GM21529 (cell line): ENCODE data around the gene TRMT2A.

Source experiments
- ATAC-seq: cut with Tn5 transposase; IDR thresholded peaks from one replicate; pipeline ENCODE4 v1.9.1; 2021; ENCODE audit not compliant: unreplicated experiment

TRMT2A gene

GRCh38 chr22:20123366-20124082, 6.5 kb upstream of the TRMT2A start:
- no peak for ATAC-seq

- ATAC-seq, result no peak
Observed at GRCh38 chr22:20121856-20122415, 4.9 kb upstream of the TRMT2A start.

GRCh38 chr22:20118300-20119020, 1.4 kb upstream of the TRMT2A start:
- no peak for ATAC-seq

GRCh38 chr22:20117633-20118299, 740 bp upstream of the TRMT2A start:
- ATAC-seq, result peak; percentile 26

- no peak for ATAC-seq
Observed at GRCh38 chr22:20116376-20116950, 563 bp downstream of the TRMT2A start.

GRCh38 chr22:20115691-20116375, 1.2 kb downstream of the TRMT2A start, which contains the start of gene RANBP1:
Gene RANBP1, plus strand, starts transcription at chr22:20116104. Its CDS starts 81 bp downstream, at chr22:20116185.
- ATAC-seq, result no peak

GRCh38 chr22:20114506-20115475, 2.2 kb downstream of the TRMT2A start:
- no peak for ATAC-seq

- ATAC-seq, result no peak
Observed at GRCh38 chr22:20113551-20114310, 3.3 kb downstream of the TRMT2A start.

GRCh38 chr22:20112623-20113511, 4.2 kb downstream of the TRMT2A start:
- ATAC-seq, result no peak

GRCh38 chr22:20111689-20112622, 5.1 kb downstream of the TRMT2A start:
- ATAC-seq, result no peak

GRCh38 chr22:20111045-20111688, 5.9 kb downstream of the TRMT2A start:
- ATAC-seq, result no peak

GRCh38 chr22:20110359-20110985, 6.6 kb downstream of the TRMT2A start:
- ATAC-seq, result no peak

- ATAC-seq, result no peak
Observed at GRCh38 chr22:20109411-20110358, 7.3 kb downstream of the TRMT2A start.

GRCh38 chr22:20108757-20109230, 8.2 kb downstream of the TRMT2A start:
- ATAC-seq, result no peak
